Measurements from ENCODE around the gene TRIM16. TPM values are rescaled to one million over a fixed set of nuclear protein-coding genes. Genes with fewer than 3 reads are reported as not detected.
A peak's percentile ranks its signal among the peaks of the same experiment; 100 is the strongest.
"Not testable (repeated sequence)": the region's sequence is repeated elsewhere in the genome, so short reads cannot be mapped to it uniquely, and the experiment has no call there.

TRIM16 gene
- total RNA-seq, 1 experiment from 2014 or later: 17.7 TPM

DNA sequence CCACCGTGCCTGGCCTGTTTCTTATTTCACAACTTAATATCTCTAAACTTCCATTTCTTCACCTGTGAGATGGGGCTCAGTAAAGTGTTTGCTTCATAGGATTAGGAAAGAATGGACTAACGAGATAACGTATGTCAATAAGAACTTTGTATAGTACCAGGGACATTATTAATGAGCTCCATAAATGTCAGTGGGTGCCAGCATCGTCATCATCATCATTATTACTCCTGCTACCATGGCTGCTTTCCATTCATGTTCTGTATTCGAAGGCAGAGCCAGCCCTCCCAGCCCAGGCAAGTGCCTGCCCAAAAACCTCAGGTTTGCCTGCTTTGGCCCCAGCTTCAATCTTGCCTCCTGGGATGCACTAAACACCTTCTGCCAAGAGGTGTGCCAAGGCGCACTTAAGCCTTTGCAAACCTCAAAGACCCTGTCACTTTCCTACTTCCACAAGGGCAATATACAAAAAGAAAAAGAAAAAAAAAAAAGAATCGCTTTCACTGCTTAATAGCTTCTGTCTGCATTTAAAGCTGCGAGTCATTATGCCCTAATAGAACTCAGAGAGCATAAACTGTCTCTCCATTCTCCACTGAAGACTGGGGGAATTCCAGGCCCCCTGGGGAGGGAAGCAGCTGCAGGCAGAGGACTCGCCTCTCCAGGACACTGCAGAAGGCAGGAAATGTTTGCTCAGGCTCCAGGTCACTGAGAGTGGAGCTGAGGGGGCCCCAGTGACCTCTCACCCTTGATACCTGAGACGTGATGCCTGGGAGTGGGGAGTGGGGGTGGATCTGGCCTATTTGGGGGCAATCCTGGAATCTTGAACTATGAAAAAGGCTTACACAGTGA lies 38.8 kb downstream of the TRIM16 start:
- H3K9me3 Mint-ChIP-seq; H3K9ac ChIP-seq (ENCODE audit: extremely low read depth, insufficient read length, low read length); H4K91ac ChIP-seq (ENCODE audit: insufficient read length, low read depth, low read length); H4K8ac ChIP-seq (replicated peaks; ENCODE audit: insufficient read length, low read depth, low read length); H3K27me3 Mint-ChIP-seq (ENCODE audit: low read depth); H3K4me2 ChIP-seq (ENCODE audit: insufficient read depth, insufficient read length, low read length); H3K14ac ChIP-seq (ENCODE audit: insufficient read depth, low read length); H3K4me3 Mint-ChIP-seq; H3K9me3 ChIP-seq (ENCODE audit: control insufficient read depth, low read depth, low read length); H2BK5ac ChIP-seq (ENCODE audit: insufficient read length, low read length); H2AK5ac ChIP-seq (ENCODE audit: insufficient read length, low read length); H3K27ac ChIP-seq (ENCODE audit: insufficient read length, low read depth, low read length); H4K5ac ChIP-seq (ENCODE audit: insufficient read length, low read depth, low read length); H2BK15ac ChIP-seq (ENCODE audit: low read depth, low read length); H3T11ph ChIP-seq (ENCODE audit: low read length); H3K56ac ChIP-seq (ENCODE audit: insufficient read length, low read depth, low read length); H2AFZ ChIP-seq (ENCODE audit: low read length); H3K36me3 Mint-ChIP-seq (ENCODE audit: insufficient read depth in 1 of 3, low read depth in 3 of 3); H3K79me1 ChIP-seq (ENCODE audit: insufficient read depth, low read depth, low read length, poor library complexity, severe bottlenecking); H2BK12ac ChIP-seq (ENCODE audit: insufficient read length, low read depth, low read length); H3K4me1 ChIP-seq (ENCODE audit: insufficient read depth, low read length); H3K23ac ChIP-seq (ENCODE audit: insufficient read length, low read depth, low read length); H3K27me3 ChIP-seq (ENCODE audit: insufficient read depth, low read length); H4K20me1 ChIP-seq (ENCODE audit: control insufficient read depth, insufficient read depth, insufficient read length); H3K79me2 ChIP-seq (ENCODE audit: insufficient read depth, low read length); H3K23me2 ChIP-seq (ENCODE audit: insufficient read length, low read depth, low read length, poor library complexity, severe bottlenecking); H3K4ac ChIP-seq (ENCODE audit: low read depth, low read length): not testable (repeated sequence)
- Histone ChIP-seq H2BK20ac (ENCODE audit: low read depth, low read length, poor library complexity, severe bottlenecking) (peak overlapping the region; percentile 45), H3K18ac (ENCODE audit: insufficient read length, low read depth, low read length) (peak overlapping the region; percentile 85), H2BK120ac (ENCODE audit: low read depth, low read length, poor library complexity, severe bottlenecking) (peak overlapping the region; percentile 92)
- Mint-ChIP-seq H3K27ac (peak overlapping the region; percentile 13 to 98 (median 92); a peak in 6 of 7 replicates), H3K4me1 (peaks cover 9 to 12% of the 10 kb centered on the region in 2 experiments)
- no CpG with 5 or more reads among the region's 10 CpGs for WGBS (ENCODE audit: extremely low coverage, insufficient read length, low lambda C conversion rate)
- DNase-seq: peak; percentile 86

DNA sequence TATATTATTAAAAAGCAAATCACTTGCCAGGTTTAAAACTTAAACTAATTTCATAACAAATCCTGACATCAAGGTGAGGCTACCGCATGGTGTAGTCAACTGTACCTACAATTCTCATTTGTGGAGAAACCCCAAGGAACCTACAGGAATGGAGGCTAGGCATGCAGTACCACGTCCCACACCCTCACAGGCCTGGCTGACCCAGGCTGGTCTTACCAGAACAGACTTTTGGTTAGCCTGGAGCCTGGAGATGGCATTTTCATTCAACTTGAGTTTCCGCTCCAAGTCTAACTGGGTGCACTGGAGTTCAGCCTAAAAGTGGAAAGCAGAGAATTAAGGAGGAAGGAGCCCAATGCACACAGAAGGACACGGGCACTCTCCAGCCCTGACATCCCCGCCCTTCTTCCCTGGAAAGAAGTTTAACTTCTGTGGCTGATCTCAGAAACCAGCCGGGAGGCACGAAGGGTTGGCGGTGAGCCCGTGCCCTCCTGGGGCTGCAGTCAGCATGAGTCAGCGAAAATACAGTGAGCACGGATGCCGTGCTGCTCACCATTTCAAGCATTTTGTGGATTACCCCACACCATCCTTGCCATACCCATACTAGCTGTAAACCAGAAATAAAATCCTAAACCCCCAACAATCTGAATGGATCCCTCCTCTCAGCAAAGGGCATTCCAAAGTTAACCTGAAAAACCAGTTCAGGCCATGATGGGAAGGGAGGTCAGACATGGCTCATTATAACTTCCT lies 41.4 kb downstream of the TRIM16 start:
- H2BK120ac ChIP-seq (ENCODE audit: low read depth, low read length, poor library complexity, severe bottlenecking); H4K8ac ChIP-seq (replicated peaks; ENCODE audit: insufficient read length, low read depth, low read length); H3K9me3 Mint-ChIP-seq; H3K9me3 ChIP-seq (ENCODE audit: control insufficient read depth, low read depth, low read length); H3T11ph ChIP-seq (ENCODE audit: low read length); H3K36me3 Mint-ChIP-seq (ENCODE audit: insufficient read depth in 1 of 3, low read depth in 3 of 3); H3K14ac ChIP-seq (ENCODE audit: insufficient read depth, low read length); H2AFZ ChIP-seq (ENCODE audit: low read length); H4K5ac ChIP-seq (ENCODE audit: insufficient read length, low read depth, low read length); H3K56ac ChIP-seq (ENCODE audit: insufficient read length, low read depth, low read length); H3K27ac Mint-ChIP-seq; DNase-seq; H3K23ac ChIP-seq (ENCODE audit: insufficient read length, low read depth, low read length); H3K27me3 ChIP-seq (ENCODE audit: insufficient read depth, low read length); H3K4me1 ChIP-seq (ENCODE audit: insufficient read depth, low read length); H2BK15ac ChIP-seq (ENCODE audit: low read depth, low read length); H4K91ac ChIP-seq (ENCODE audit: insufficient read length, low read depth, low read length); H4K20me1 ChIP-seq (ENCODE audit: control insufficient read depth, insufficient read depth, insufficient read length); H3K4me3 Mint-ChIP-seq; H3K27ac ChIP-seq (ENCODE audit: insufficient read length, low read depth, low read length); H3K4ac ChIP-seq (ENCODE audit: low read depth, low read length); H2BK12ac ChIP-seq (ENCODE audit: insufficient read length, low read depth, low read length); H3K23me2 ChIP-seq (ENCODE audit: insufficient read length, low read depth, low read length, poor library complexity, severe bottlenecking); H2BK5ac ChIP-seq (ENCODE audit: insufficient read length, low read length); H2AK5ac ChIP-seq (ENCODE audit: insufficient read length, low read length); H3K4me2 ChIP-seq (ENCODE audit: insufficient read depth, insufficient read length, low read length); H3K79me2 ChIP-seq (ENCODE audit: insufficient read depth, low read length); H2BK20ac ChIP-seq (ENCODE audit: low read depth, low read length, poor library complexity, severe bottlenecking); H3K79me1 ChIP-seq (ENCODE audit: insufficient read depth, low read depth, low read length, poor library complexity, severe bottlenecking); H3K18ac ChIP-seq (ENCODE audit: insufficient read length, low read depth, low read length); H3K9ac ChIP-seq (ENCODE audit: extremely low read depth, insufficient read length, low read length); H3K27me3 Mint-ChIP-seq (ENCODE audit: low read depth): not testable (repeated sequence)
- peaks cover 9 to 12% of the 10 kb centered on the region in 2 experiments for H3K4me1 Mint-ChIP-seq
- WGBS (ENCODE audit: extremely low coverage, insufficient read length, low lambda C conversion rate): no CpG with 5 or more reads among the region's 12 CpGs
